Left lobe of liver (tissue), 2 donors: ENCODE measurements around the gene FAM167B. TPM values are rescaled to one million over a fixed set of nuclear protein-coding genes. Genes with fewer than 3 reads are reported as not detected.
A peak's percentile ranks its signal among the peaks of the same experiment; 100 is the strongest.
"Not testable (repeated sequence)": the region's sequence is repeated elsewhere in the genome, so short reads cannot be mapped to it uniquely, and the experiment has no call there.

Experiments used
- ATAC-seq: fragments of 200-7000 bp; cut with Tn5 transposase; one replicate; pipeline ENCODE4 v1.9.1; 2020; ENCODE audit warnings: mild to moderate bottlenecking, moderate library complexity
- DNase-seq: peaks from one replicate; pipeline ENCODE4 v3.0.0-alpha.2; 2020; ENCODE audit warnings: low spot score
- total RNA-seq: library from RNA; stranded (reverse); gene quantifications from one replicate; pipeline ENCODE4 v1.2.1, GENCODE V29; 2021
- donor health status: DM: no; HTN: no; CAD: no; lungs with moderate emphysema.
- donor health status: DM: no; HTN: yes; CAD: no.

The FAM167B gene
- total RNA-seq, 1 donor from 2014 or later = 4.2 TPM

DNA sequence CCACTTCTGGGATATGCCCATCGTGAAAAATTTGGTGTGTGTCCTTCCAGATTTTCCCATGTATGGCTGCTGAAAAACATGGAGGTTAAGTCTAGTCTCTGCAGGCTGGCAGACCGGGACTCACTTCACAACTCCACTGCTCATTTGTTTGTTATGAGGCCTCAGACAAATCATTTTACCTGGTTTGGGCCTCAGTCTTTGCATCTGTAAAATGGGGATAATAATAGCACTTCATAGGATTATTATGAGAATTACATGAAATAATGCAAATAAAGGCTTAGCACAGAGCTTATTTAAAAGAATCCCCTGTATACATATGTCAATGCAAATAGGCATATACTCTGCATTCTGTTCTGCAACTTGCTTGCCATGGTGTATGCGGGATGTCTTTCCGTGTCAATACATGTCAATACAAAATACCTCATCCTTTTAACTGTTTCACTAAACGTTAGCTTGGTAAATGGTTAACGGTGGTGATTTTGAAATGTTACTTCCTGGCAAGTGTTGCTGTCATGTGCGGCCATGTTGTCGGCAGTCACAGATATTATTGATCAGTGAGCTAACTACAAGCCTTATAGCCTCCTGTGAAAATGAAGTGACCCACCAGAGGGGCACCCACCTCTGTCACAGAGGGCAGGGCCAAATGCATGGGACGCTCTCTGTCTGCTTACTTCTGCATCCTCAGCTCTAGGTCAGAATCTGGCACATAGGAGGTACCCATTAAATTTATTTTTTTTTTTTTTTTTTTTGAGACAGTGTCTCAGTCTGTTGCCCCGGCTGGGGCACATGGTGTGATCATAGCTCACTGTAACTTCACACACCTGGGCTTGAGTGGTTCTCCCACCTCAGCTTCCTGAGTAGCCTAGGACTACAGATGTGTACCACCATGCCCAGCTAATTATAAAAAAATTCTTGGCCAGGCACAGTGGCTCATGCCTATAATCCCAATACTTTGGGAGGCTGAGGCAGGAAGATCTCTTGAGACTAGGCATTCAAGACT lies 8.3 kb downstream of the FAM167B start:
- no peak for DNase-seq
- peak; percentile 61 for ATAC-seq

DNA sequence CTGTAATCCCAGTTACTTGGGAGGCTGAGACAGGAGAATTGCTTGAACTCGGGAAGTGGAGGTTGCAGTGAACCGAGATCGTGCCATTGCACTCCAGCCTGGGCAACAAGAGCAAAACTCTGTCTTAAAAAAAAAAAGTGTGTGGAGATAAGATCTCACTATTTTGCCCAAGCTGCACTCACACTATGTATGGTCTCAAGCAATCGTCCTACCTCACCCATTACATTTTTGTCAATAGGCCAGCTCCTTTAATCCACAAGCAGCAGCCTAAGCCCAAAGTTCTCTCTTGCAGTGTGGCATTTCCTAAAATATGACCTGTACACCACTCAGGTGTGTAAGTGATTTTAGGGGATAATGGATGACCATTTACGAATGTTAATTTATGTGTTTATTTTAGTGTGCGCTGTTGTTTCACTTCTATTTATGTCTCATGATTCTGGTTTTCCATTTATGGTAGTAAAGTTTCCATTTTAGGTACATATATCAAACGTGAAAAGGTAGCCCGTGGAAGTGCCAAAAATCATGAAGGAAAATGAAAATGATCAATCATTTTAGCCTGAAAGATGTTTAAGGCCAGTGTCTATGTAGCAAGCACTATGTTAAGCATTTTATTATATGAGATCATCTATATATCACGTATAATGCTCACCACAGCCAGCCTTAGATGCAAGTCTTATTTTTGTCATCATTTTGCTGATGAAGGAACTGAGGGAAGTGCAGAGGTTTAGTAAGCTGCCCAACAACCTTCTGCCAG lies 9.6 kb downstream of the FAM167B start:
- DNase-seq (no peak), ATAC-seq (no peak)

DNA sequence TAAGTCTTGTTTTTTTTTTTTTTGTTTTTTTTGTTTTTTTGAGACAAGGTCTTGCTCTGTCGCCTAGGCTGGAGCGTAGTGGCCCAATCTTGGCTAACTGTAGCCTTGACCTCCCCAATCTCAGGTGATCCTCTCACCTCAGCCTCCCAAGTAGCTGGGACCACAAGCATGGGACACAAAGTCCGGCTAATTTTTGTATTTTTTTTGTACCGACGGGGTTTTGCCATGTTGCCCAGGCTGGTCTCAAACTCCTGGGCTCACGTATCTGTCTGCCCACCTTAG lies 10.1 kb downstream of the FAM167B start:
- no peak for DNase-seq
- no peak for ATAC-seq

DNA sequence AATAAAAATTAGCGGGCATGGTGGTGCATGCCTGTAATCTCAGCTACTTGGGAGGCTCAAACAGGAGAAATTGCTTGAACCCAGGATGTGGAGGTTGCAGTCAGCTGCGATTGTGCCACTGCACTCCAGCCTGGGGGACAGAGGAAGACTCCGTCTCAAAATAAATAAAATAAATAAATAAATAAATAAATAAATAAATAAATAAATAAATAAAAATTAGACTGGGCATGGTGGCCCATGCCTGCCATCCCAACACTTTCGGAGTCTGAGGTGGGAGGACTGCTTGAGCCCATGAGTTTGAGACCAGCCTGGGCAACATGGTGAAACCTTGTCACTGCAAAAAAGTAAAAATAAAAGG lies 16.2 kb downstream of the FAM167B start:
- not testable (repeated sequence) for ATAC-seq, DNase-seq

DNA sequence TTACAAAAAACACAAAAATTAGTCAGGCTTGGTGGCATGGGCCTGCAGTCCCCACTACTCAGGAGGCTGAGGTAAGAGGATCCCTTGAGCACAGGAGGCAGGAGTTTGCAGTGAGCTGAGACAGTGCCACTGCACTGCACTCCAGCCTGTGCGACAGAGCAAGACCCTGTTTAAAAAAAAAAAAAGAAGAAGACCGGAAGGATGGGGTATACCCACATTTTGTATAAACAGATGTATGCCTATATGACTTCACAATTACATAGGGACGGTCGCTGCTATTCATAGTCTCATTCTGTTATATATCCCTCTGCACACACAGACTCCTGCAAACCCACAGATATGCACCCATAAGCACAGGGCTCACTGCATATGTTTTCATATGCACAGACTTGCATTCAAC lies 16.7 kb downstream of the FAM167B start:
- DNase-seq (no peak), ATAC-seq (no peak)

DNA sequence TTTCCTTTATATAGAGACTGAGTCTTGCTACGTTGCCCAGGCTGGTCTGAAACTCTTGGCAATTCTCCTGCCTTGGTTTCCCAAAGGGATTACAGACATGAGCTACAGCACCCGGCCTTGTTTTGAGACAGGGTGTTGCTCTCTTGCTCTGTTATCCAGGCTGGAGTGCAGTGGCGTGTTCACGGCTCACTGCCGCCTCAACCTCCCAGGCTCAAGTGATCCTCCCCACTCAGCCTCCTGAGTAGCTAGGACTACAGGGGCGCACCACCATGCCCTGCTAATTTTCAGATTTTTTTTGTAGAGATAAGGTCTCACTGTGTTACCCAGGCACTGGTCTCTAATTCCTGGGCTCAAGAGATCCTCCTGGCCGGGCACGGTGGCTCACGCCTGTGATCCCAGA lies 18.8 kb downstream of the FAM167B start:
- no peak for ATAC-seq
- DNase-seq = no peak

DNA sequence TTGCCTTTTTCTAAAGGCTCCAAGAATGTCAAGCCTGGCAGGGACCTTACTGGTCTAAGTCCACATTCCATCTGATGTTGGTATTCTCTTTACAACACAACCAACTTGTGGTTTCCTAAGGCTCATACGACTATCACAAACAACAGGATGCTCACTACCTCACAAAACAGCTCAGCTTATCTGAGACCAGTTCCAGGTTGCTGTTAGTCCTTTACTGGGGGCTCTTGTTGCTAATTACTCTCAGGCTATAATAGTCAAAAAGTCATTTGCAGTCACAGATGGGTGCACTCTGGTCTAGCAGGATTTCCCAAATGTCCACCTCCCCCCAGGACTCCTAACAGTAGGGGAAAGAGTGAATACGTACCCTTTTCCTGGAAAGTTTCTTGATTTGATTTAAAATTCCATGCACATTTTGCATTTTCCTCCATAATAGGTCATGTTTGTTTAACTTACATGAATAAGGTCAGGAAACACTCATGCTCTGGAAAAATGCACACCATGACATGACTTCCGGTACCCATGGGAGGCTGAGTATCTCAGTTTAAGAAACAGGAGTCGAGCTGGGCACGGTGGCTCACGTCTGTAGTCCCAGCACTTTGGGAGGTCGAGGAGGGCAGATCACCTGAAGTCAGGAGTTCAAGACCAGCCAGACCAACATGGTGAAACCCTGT lies 20.0 kb downstream of the FAM167B start:
- DNase-seq (no peak), ATAC-seq (no peak)

DNA sequence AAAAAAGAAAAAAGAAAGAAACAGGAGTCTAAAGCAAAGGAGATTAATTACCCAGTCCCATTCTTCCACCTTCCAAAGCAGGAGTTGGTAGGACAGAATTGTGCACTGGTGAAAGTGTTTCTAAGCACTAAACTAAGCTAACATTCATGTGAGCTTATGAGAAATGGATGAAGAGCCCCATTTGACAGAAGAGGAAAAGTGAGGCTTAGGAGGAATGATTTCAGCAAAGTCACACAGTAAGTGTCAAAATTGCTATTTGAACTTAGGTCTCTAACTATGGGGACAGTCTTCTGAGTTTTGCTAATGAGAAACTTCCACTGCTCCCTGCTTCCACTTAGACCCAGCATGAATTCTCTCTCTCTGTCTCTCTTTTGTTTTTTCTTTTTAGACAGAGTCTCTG lies 22.7 kb downstream of the FAM167B start:
- ATAC-seq (no peak), DNase-seq (no peak)

DNA sequence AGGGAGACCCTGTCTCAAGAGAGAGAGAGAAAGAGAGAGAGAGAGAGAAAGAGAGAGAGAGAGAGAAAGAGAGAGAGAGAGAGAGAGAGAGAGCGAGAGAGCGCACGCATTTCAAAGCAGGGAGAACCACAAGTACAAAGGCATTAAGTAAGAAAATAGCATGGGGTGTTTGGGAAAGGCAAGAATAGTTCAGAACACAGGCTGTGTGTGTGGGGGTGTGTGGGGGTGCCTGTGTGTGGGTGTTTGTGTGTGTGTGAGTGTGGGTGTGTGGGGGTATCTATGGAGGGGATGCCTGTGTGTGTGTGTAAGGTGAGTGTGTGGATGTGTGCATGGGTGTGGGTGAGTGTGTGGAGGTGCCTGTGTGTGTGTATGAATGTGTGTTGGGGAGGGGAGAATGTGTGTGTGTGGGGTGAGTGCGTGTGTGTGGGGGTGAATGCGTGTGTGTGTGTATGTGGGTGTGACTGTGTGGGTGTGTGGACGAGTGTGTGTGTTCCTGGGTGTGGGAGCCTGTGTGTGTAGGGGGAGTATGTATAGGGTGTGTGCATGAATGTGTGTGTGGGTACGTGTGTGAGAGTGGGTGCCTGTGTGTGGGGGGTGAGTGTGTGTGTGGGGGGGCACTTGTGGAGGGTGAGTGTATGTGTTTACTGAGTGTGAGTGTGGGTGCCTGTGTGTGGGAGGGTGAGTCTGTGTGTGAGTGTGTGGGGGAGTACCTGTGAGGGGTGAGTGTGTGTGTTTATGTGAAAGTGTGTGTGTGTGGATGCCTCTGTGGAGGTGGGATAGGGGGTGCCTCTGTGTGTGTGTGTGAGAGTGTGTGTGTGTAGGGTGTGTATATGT lies 25.8 kb downstream of the FAM167B start:
- ATAC-seq (no peak), DNase-seq (no peak)

DNA sequence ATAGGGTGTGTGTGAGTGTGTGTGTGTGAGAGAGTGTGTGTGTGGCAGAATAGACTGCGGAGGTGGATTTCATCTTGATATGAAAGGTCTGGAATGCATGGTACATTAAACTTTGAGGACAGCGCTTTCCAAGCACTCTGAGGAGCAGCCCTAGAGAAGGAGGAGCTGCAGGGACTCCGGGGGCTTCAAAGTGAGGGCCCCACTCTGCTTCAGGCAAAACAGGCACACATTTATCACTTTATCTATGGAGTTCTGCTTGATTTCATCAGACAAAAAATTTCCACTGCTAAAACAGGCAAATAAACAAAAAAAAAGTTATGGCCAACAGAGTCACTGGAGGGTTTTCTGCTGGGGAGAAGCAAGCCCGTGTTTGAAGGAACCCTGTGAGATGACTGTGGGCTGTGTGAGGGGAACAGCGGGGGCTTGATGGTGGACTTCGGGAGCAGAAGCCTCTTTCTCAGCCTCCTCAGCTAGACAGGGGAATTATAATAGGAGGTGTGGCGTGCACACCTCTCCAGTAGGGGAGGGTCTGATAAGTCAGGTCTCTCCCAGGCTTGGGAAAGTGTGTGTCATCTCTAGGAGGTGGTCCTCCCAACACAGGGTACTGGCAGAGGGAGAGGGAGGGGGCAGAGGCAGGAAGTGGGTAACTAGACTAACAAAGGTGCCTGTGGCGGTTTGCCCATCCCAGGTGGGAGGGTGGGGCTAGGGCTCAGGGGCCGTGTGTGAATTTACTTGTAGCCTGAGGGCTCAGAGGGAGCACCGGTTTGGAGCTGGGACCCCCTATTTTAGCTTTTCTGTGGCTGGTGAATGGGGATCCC lies 26.6 kb downstream of the FAM167B start:
- DNase-seq (no peak), ATAC-seq (no peak)

DNA sequence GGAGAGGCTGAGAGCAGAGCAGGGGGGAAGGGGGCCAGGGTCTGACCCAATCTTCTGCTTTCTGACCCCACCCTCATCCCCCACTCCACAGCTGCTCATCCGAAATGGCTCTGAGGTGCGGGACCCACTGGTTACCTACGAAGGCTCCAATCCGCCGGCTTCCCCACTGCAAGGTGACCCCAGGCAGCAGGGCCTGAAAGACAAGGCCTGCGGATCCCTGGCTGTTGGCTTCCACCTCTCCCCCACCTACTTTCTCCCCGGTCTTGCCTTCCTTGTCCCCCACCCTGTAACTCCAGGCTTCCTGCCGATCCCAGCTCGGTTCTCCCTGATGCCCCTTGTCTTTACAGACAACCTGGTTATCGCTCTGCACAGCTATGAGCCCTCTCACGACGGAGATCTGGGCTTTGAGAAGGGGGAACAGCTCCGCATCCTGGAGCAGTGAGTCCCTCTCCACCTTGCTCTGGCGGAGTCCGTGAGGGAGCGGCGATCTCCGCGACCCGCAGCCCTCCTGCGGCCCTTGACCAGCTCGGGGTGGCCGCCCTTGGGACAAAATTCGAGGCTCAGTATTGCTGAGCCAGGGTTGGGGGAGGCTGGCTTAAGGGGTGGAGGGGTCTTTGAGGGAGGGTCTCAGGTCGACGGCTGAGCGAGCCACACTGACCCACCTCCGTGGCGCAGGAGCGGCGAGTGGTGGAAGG lies 27.8 kb downstream of the FAM167B start:
- DNase-seq (no peak), ATAC-seq (no peak)

DNA sequence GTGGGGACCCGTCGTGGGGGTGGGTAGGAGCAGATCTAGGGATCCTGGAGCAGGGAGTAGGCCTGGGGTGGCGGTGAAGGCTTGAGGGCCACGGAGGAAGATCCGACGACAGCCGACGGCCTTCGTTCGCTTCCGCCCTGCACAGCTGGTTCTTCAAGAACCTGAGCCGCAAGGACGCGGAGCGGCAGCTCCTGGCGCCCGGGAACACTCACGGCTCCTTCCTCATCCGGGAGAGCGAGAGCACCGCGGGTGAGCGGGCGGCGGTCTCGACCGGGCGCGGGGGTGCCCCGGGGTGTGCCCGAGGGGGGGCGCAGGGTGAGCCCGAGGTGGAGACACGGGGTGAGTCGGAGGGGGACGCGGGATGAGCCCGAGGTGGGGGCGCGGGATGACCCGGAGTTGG lies 28.4 kb downstream of the FAM167B start:
- ATAC-seq (peak; percentile 14), DNase-seq (no peak)

DNA sequence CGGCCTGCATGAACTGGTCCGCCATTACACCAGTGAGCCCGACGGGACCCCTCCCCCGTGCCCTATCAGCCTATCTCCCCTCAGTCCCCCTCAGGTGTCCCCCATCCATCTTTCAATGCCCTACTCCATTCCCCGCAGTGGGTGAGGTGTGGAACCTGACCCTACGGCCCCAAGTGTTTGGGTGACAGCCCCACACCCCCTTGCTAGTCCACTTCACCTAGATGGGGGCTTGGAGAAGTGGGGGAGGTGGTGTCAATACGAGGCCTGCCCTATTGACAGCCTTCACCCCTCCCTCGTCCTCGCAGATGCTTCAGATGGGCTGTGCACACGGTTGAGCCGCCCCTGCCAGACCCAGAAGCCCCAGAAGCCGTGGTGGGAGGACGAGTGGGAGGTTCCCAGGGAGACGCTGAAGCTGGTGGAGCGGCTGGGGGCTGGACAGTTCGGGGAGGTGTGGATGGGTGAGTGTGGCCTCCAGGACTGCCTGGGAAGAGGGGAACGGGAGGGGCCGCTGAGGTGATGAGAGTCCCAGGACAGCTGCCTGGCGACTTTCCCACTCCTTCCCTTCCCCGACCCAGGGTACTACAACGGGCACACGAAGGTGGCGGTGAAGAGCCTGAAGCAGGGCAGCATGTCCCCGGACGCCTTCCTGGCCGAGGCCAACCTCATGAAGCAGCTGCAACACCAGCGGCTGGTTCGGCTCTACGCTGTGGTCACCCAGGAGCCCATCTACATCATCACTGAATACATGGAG lies 29.2 kb downstream of the FAM167B start:
- ATAC-seq = no peak
- DNase-seq = no peak

DNA sequence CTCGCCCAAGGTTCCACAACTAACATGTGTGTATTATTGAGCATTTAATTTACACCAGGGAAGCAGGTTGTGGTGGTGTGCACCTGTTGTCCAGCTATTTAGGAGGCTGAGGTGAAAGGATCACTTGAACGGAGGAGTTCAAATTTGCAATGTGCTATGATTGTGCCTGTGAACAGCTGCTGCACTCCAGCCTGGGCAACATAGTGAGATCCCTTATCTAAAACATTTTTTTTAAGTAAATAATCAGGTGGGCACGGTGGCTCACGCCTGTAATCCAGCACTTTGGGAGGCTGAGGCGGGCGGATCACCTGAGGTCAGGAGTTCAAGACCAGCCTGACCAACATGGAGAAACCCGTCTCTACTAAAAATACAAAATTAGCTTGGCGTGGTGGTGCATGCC lies 37.8 kb downstream of the FAM167B start:
- not testable (repeated sequence) for ATAC-seq, DNase-seq

DNA sequence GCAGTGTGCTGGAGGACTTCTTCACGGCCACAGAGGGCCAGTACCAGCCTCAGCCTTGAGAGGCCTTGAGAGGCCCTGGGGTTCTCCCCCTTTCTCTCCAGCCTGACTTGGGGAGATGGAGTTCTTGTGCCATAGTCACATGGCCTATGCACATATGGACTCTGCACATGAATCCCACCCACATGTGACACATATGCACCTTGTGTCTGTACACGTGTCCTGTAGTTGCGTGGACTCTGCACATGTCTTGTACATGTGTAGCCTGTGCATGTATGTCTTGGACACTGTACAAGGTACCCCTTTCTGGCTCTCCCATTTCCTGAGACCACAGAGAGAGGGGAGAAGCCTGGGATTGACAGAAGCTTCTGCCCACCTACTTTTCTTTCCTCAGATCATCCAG lies 38.6 kb downstream of the FAM167B start:
- DNase-seq (no peak), ATAC-seq (no peak)

DNA sequence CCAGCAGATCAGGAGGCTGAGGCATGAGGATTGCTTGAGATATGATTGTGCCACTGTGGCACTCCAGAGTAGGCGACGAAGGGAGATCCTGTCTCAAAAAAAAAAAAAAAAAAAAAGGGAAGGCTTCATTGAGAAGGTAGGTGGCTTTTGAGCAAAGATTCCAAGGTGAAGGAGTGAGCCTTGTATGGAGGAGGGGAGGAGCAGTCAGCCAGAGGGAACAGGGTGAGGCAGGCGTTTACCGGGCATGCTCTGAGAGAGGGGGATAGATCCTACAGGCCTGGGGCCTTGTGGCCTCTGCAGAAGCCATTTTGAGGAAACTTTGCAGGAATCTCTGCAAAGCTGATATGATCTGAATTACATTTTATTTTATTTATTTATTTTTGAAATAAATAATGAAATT lies 39.7 kb downstream of the FAM167B start:
- ATAC-seq = no peak
- no peak for DNase-seq

DNA sequence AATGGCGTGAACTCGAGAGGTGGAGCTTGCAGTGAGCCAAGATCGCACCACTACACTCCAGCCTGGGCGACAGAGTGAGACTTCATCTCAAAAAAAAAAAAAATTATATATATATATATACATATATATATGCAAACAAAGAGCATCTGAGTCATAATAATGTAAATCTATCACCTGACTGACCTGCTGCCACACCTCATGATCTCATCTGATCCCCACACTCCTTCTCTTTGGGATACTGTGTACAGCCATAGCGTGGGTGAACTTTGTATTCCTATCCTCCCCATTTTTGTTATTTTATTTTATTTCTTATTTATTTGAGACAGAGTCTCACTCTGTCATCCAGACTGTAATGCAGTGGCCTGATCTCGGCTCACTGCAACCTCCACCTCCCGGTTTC lies 42.2 kb downstream of the FAM167B start:
- no peak for ATAC-seq

DNA sequence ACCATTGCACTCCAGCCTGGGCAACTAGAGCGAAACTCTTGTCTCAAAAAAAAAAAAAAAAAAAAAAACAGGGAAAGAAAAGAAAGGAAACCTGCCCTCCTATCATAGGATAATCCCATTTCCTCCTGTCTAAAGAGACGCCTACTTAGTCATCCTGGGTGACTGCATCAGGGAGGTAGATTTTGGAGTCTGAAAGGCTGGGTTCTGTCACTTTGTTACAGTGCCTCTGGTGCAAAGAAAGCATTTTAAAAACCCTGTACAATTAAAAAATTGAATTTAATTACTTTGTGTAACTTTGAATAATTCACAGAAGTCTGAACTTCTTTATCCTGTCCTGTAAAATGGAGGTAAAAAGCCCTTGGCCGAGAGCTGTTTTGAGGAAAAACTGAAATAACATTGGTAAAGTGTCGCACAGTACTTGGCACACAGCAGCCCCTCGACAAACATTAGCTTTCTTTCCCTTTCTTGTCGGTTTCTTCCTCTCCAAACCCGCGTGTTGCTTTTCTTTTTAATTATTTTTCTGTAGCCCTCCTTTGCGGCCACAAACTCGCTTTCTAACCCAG lies 44.2 kb downstream of the FAM167B start:
- DNase-seq (no peak), ATAC-seq (no peak)

More for the DNA sequence above, 42.2 kb downstream of the FAM167B start:
- DNase-seq = no peak
